T-cell (primary cell): ENCODE data around the gene JARID2. TPM values are rescaled to one million over a fixed set of nuclear protein-coding genes. Genes with fewer than 3 reads are reported as not detected.
A peak's percentile ranks its signal among the peaks of the same experiment; 100 is the strongest.

ENCODE experiments used
- ATAC-seq, 4 experiments: fragments of 200-7000 bp in 3 of 4; fragments of 150-1000 bp in 1 of 4; cut with Tn5 transposase; replicated peaks in 1 of 4; 1 replicate in 3 of 4; 2 replicates in 1 of 4; pipeline ENCODE4 v1.10.0; 2021; ENCODE audit warnings: moderate library complexity in 3 of 4, mild to moderate bottlenecking in 2 of 4, moderate number of reproducible peaks in 1 of 4
- CTCF ChIA-PET, 2 donors: fragments of 300-600 bp; sonication (Branson Sonifier 250); formaldehyde crosslinking; loops; one replicate each; lab custom pipeline; 2022; ENCODE audit warnings: antibody characterized with exemption in 2 of 2; lab: Charles Lee
- POLR2A ChIA-PET, 2 donors: fragments of 300-600 bp; sonication (Branson Sonifier 250); formaldehyde crosslinking; loops; one replicate each; lab custom pipeline; 2022; ENCODE audit warnings: antibody characterized with exemption in 2 of 2; lab: Charles Lee
- DNase-seq, 35 experiments: peaks; one replicate each; pipeline versions ENCODE4 v3.0.0 to v3.0.0-alpha.2; 2013 to 2023
- H3K27ac ChIP-seq: one replicate; pipeline ENCODE4 v1.5.1; 2013; ENCODE audit warnings: low read length
- H3K27me3 ChIP-seq, 2 experiments: replicated peaks in 1 of 2; 1 replicate in 1 of 2; 2 replicates in 1 of 2; pipeline versions ENCODE4 v1.6.1 to v1.7.0; 2013; ENCODE audit warnings: low read length in 1 of 2, mixed read lengths in 1 of 2; ENCODE audit not compliant: control insufficient read depth in 2 of 2, insufficient read depth in 2 of 2; ENCODE audit errors: extremely low read depth in 1 of 2
- H3K36me3 ChIP-seq, 2 donors: 1 replicate in 1 of 2; 2 replicates in 1 of 2; pipeline versions ENCODE4 v1.6.1 to v1.7.0; 2013; ENCODE audit warnings: low read length in 1 of 2; ENCODE audit not compliant: control insufficient read depth in 2 of 2, insufficient read depth in 1 of 2; ENCODE audit errors: extremely low read depth in 1 of 2
- H3K4me1 ChIP-seq, 2 experiments: 1 replicate in 1 of 2; 2 replicates in 1 of 2; pipeline versions ENCODE4 v1.6.1 to v1.7.0; 2013; ENCODE audit warnings: low read length in 2 of 2, mixed read lengths in 1 of 2; ENCODE audit not compliant: insufficient read depth in 2 of 2, control insufficient read depth in 1 of 2; ENCODE audit errors: extremely low read depth in 1 of 2
- H3K4me3 ChIP-seq, 2 donors: 1 replicate in 1 of 2; 2 replicates in 1 of 2; pipeline versions ENCODE4 v1.5.1 to v1.7.0; 2013; ENCODE audit warnings: mild to moderate bottlenecking in 2 of 2, low read length in 1 of 2, moderate library complexity in 1 of 2; ENCODE audit not compliant: control insufficient read depth in 1 of 2; ENCODE audit errors: extremely low read depth in 1 of 2
- H3K9me3 ChIP-seq: 2 replicates; pipeline ENCODE4 v1.7.0; 2013
- H3K27ac Mint-ChIP-seq, 2 donors: one replicate each; pipeline ENCODE4 v1.8.0; 2020 to 2021; ENCODE audit warnings: mild to moderate bottlenecking in 2 of 2, mixed read lengths in 2 of 2
- H3K27me3 Mint-ChIP-seq, 2 donors: one replicate each; pipeline ENCODE4 v1.8.0; 2021 to 2022; ENCODE audit warnings: mixed read lengths in 2 of 2
- H3K36me3 Mint-ChIP-seq: one replicate; pipeline ENCODE4 v1.8.0; 2021; ENCODE audit warnings: mixed read lengths
- H3K4me1 Mint-ChIP-seq, 3 donors: one replicate each; pipeline ENCODE4 v1.8.0; 2020 to 2022; ENCODE audit warnings: mixed read lengths in 3 of 3, mild to moderate bottlenecking in 1 of 3
- H3K4me3 Mint-ChIP-seq, 3 donors: one replicate each; pipeline ENCODE4 v1.8.0; 2020 to 2022; ENCODE audit warnings: mild to moderate bottlenecking in 3 of 3, mixed read lengths in 3 of 3, moderate library complexity in 3 of 3
- H3K9me3 Mint-ChIP-seq, 3 donors: one replicate each; pipeline ENCODE4 v1.8.0; 2020 to 2022; ENCODE audit warnings: mixed read lengths in 3 of 3
- WGBS: methylation state at CpG from one replicate; pipeline ENCODE4 v1.1.5; 2013; ENCODE audit warnings: missing lambda C conversion rate; ENCODE audit not compliant: insufficient coverage; 5-methylcytosine and 5-hydroxymethylcytosine counted together
- total RNA-seq, 35 experiments: library from RNA in 6 of 35; stranded (reverse) in 6 of 35; fragments of 120-200 nt in 1 of 35; gene quantifications; one replicate each; pipeline versions ENCODE4 v1.2.1 to v1.2.4 and lab custom pipeline; 2013 to 2026

JARID2 gene
- total RNA-seq, 5 donors from 2014 or later (not counting 1 experiment from before 2014, with no cell fraction given) = 19.8 to 27.9 (median 21.6) TPM

DNA sequence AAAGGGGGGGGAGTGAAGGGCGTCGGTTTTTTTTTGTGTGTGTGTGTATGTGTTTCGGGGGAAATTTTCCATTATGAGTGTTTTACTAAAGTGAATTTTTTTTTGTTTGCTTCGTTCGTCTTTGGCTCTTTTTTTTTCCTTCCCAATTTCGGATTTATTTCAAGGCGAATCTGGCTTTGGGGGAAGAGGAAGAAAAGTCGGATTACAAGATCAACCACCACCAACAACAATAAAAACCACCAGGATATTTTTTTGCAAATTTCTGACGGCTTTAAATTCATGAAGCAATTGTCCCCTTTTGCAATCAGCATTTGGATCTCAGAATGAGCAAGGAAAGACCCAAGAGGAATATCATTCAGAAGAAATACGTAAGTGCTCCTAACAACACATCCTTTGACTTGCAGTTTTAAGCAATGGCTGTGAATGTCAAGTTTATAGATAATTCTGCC is 372 bp downstream of the JARID2 start:
- H3K4me3 ChIP-seq = peak overlapping the region; percentile 71 to 95
- peaks cover 0 to 3% of the 10 kb centered on the region in 2 experiments for H3K27me3 ChIP-seq
- Mint-ChIP-seq H3K36me3 (peaks cover under 1% of the 10 kb centered on the region), H3K4me3 (peak overlapping the region; percentile 99 to 100 (median 99)), H3K4me1 (peaks cover 34 to 46% (median 36%) of the 10 kb centered on the region in 3 donors), H3K27me3 (no peaks in the 10 kb centered on the region), H3K9me3 (no peaks in the 10 kb centered on the region), H3K27ac (peak overlapping the region; percentile 96)
- peak in 1 of 35 experiments; percentile 12 for DNase-seq
- H3K4me1 ChIP-seq = peaks cover 13 to 22% of the 10 kb centered on the region in 2 experiments
- ChIA-PET POLR2A (no interaction called here), CTCF (interaction anchor here in 1 of 2 donors (1.2 kb wide), 1 partner anchor 210 kb away, joined by 3 read pairs; no protein-coding TSS in a partner anchor)
- no peaks in the 10 kb centered on the region for H3K9me3 ChIP-seq
- peak overlapping the region; percentile 9 for H3K27ac ChIP-seq
- 0% methylated on average over 1 of the region's 10 CpGs for WGBS
- no peak for ATAC-seq
- H3K36me3 ChIP-seq = no peaks in the 10 kb centered on the region

DNA sequence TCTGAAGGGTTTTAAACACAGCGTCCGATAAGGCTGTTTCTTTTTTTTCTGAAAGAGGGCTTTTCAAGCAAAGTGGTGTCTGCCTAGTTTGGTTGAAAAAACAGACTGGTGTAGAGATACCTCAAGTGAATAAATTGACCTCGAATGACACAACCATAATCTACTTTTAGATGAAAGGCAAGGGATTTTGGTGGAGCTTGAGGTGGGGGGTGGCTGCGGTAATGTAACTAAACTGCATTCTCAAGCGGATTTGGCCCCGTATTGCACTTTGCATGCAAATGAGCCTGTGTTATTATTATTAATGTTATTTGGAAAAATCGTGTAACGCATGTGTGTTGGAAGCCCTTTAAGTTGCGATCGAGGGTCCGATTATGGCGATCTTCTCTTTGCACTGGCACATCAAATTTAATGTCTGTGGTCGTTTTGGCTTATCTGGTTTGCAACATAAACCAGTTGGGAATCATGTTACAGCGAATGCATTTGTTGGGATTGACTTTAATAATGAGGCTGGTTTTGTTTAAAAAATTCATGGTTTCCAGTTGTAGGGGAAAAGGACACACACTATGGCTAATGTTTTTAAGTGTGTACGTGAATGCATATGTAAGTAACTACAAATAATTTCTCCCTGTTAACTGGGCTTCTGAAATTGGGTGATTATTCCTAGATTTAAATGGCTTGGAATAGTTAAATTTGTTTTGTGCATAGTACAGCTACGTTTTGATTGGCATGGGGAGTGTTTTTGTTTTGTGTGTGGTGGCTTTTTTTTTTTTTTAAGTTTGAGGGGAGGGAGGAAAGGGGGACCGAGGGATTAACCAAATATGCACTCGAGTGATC is 1.0 kb downstream of the JARID2 start:
- H3K4me1 Mint-ChIP-seq = peaks cover 40 to 52% (median 42%) of the 10 kb centered on the region in 3 donors
- WGBS = 0% methylated on average over 11 of the region's 18 CpGs
- ChIA-PET CTCF (interaction anchor here (0.7 to 1.2 kb wide), 5 partner anchors 49 to 1671 kb away, joined by 3 to 10 read pairs (median 5); no protein-coding TSS in a partner anchor), POLR2A (interaction anchor here (0.6 to 1.0 kb wide), 8 partner anchors 18 to 1481 kb away, joined by 3 to 7 read pairs (median 6); no protein-coding TSS in a partner anchor)
- no peaks in the 10 kb centered on the region for H3K9me3 Mint-ChIP-seq
- peaks cover 14 to 28% of the 10 kb centered on the region in 2 experiments for H3K4me1 ChIP-seq
- H3K4me3 Mint-ChIP-seq = peak overlapping the region; percentile 99 to 100 (median 99)
- H3K27ac Mint-ChIP-seq = peak overlapping the region; percentile 96
- DNase-seq = peak in 32 of 35 experiments; percentile 9 to 59 (median 36)
- no peaks in the 10 kb centered on the region for H3K36me3 ChIP-seq
- H3K27me3 Mint-ChIP-seq = no peaks in the 10 kb centered on the region
- peak overlapping the region; percentile 71 to 95 for H3K4me3 ChIP-seq
- no peaks in the 10 kb centered on the region for H3K9me3 ChIP-seq
- peak overlapping the region; percentile 90 for H3K27ac ChIP-seq
- H3K36me3 Mint-ChIP-seq = peaks cover 2% of the 10 kb centered on the region
- peaks cover 0 to 3% of the 10 kb centered on the region in 2 experiments for H3K27me3 ChIP-seq
- no peak for ATAC-seq

DNA sequence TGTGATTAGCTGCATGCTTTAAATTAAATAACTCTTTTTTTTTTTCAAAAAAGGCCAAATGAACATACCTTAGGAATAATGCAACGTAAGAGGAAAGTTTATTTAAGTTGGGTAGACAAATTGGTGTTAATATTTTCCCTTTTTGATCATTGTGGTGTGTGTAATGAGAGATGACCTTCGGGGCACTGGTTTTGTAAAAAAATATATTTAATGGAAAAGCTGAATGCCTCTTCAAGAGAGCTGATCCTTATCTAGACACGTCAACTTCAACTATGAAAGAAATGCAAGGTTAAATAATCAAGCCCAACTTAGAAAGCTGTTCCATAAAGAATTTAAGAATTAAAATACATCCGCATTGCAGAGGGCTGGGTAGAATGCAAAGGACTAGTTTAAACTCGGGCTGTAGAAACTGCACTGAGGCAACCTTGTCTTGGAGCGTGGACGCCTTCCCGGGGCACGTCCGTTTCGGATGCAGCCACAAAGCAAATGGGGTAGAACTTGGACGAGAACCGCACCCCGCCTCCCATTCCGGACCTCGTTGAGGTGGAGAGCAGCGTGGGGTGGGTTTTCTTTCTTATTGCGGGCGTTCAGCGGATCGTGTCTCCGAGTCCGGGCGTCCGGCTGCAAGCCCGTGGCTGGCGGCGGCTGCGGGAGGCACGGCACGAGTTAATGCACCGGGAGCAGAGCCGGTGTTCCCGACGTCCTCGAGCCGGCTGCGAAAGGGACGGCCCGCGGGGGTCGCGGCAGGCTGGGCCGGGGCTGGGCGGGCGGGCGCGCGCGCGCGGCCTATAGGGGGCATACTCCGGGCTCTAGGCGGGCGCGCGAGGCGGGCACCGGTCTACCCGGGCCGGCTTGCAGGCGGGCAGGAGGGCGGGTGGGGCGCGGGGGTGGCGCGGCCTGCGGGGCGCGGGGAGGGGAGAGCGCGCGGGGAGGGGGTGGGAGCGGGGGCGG is 1.9 kb downstream of the JARID2 start:
- peaks cover 22 to 31% of the 10 kb centered on the region in 2 experiments for H3K4me1 ChIP-seq
- ChIA-PET CTCF (interaction anchor here (0.7 to 1.2 kb wide), 7 partner anchors 18 to 1672 kb away, joined by 3 to 10 read pairs (median 5); no protein-coding TSS in a partner anchor), POLR2A (interaction anchor here (0.6 to 1.0 kb wide), 8 partner anchors 17 to 1480 kb away, joined by 3 to 7 read pairs (median 6); no protein-coding TSS in a partner anchor)
- H3K4me3 Mint-ChIP-seq = peak overlapping the region; percentile 99 to 100 (median 99)
- H3K36me3 ChIP-seq = no peaks in the 10 kb centered on the region
- H3K4me1 Mint-ChIP-seq = peaks cover 49 to 61% (median 51%) of the 10 kb centered on the region in 3 donors
- peak overlapping the region; percentile 96 for H3K27ac Mint-ChIP-seq
- WGBS = under 1% methylated on average over 34 of the region's 75 CpGs
- peak overlapping the region; percentile 71 to 95 for H3K4me3 ChIP-seq
- peaks cover 0 to 3% of the 10 kb centered on the region in 2 experiments for H3K27me3 ChIP-seq
- H3K9me3 ChIP-seq = no peaks in the 10 kb centered on the region
- DNase-seq (peak in 31 of 35 experiments; percentile 3 to 65 (median 38)), ATAC-seq (peak; percentile 3 to 24 (median 21))
- no peaks in the 10 kb centered on the region for H3K27me3 Mint-ChIP-seq
- H3K36me3 Mint-ChIP-seq = peaks cover 2% of the 10 kb centered on the region
- H3K9me3 Mint-ChIP-seq = no peaks in the 10 kb centered on the region
- H3K27ac ChIP-seq = peak overlapping the region; percentile 90

- H3K9me3 ChIP-seq = no peaks in the 10 kb centered on the region
- peaks cover 28 to 39% of the 10 kb centered on the region in 2 experiments for H3K4me1 ChIP-seq
- Mint-ChIP-seq H3K36me3 (peaks cover 2% of the 10 kb centered on the region), H3K4me1 (peaks cover 58 to 71% (median 61%) of the 10 kb centered on the region in 3 donors), H3K27ac (peak overlapping the region; percentile 97 to 98), H3K4me3 (peak overlapping the region; percentile 91 to 99 (median 98)), H3K9me3 (no peaks in the 10 kb centered on the region), H3K27me3 (no peaks in the 10 kb centered on the region)
- peak; percentile 74 to 100 (median 97) for DNase-seq
- 0% methylated on average over 48 of the region's 83 CpGs for WGBS
- peak; percentile 44 to 61 (median 48) for ATAC-seq
- no peaks in the 10 kb centered on the region for H3K36me3 ChIP-seq
- H3K4me3 ChIP-seq = peak overlapping the region; percentile 72 to 84
- peak overlapping the region; percentile 98 for H3K27ac ChIP-seq
- peaks cover 0 to 3% of the 10 kb centered on the region in 2 experiments for H3K27me3 ChIP-seq
- ChIA-PET CTCF (interaction anchor here in 1 of 2 donors (0.6 to 1.2 kb wide), 7 partner anchors 17 to 1515 kb away, joined by 3 to 8 read pairs (median 3); no protein-coding TSS in a partner anchor), POLR2A (interaction anchor here in 1 of 2 donors (0.6 to 0.7 kb wide), 5 partner anchors 55 to 1374 kb away, joined by 3 to 16 read pairs (median 5); no protein-coding TSS in a partner anchor)
These were observed 2.8 kb downstream of the JARID2 start for GRCh38 chr6:15248451-15249370.
